HG03432 (cell line): ENCODE measurements around the gene GAS2.
A peak's percentile ranks its signal among the peaks of the same experiment; 100 is the strongest.

Experiments used
- ATAC-seq: cut with Tn5 transposase; IDR thresholded peaks from one replicate; pipeline ENCODE4 v1.9.1; 2021; ENCODE audit warnings: mild to moderate bottlenecking, moderate library complexity; ENCODE audit not compliant: unreplicated experiment

Gene GAS2

DNA sequence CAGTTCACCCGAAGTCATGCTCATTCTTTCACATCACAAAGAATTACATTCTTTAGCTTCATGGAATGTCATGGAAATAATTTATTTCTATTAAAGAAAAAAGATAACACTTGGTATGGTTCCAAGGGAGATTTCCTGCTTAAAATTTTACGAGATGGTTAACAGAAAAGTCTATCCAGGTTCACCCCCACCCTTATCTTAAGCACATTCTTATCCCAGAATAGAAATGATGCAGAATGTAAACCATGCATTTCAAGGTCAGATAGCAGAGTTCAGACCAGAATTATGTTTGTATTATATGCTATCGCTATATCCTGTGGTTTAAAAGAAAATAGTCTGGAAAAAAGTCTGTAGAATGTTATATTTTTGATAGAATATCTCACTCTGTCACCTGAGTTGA lies 58.7 kb downstream of the GAS2 start:
- ATAC-seq = no peak

DNA sequence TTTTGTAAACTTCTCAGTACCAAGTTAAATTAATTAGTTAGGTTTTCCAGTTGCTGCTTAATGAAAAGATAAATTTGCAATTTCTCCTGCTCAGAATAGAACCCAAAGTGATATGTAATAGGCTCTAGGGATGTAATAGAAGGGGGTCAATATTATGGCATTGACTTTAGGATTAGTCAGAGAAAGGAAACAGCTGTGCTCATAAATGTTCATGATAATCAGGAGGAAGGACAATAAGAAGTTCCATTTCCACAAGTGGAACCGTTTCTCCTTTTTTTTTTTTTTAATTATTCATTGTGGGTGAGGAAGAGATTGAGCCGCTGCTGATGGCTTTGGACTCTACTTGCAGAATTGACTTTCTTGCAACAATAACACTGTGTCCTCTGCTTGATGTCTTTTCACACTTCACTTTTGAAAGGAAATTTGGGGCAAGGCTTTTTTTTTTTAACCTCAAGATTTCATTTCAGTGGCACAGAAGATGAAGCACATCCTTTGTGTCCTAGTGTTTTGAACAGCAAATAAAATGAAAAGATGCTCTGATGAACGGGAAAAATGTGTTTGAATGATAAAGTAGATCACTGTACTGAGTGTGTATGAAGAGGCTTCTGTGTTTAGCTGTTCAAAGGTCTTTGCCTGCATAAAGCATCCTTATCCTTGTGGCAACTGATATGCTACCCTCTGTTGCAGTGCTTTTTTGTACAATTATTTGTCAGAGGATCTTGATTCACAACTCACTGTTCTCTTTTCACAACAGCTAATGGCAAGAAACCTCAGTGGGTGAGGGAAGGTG lies 62.4 kb downstream of the GAS2 start:
- ATAC-seq = no peak

DNA sequence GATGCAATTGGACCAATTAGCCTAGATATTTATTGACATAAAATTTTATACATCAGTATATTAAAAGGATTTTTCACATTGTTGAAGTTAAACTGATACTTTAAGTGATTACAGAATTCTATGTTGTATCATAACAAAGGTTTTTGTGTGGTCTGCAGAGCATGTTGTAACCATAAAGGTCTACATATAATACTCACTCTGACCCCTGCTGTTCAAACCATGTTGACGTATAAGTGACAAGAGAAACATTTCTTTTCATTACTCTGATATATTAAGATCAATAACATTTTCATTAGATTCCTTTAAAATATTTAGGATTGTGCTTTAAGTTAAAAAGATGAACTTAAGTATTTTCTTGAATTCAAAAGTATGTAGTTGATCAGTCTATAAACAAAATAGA lies 63.9 kb downstream of the GAS2 start:
- peak; percentile 71 for ATAC-seq

DNA sequence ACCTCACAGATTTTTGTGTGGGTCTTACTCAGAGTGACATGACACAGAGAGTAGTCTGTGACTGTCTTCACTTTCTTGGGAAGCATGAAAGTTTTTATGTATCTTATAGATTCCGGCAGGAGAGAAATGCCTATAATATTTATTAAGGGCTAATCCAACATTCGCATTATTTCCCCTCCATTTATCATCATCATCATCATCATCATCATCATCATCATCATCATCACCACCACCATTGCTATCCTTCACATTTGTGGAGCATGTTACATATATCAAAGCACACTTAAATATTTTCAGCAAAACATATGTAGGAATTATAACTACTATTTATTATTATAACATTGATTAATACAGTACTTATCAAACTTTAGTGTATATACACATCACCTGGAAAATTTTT lies 66.2 kb downstream of the GAS2 start:
- no peak for ATAC-seq

DNA sequence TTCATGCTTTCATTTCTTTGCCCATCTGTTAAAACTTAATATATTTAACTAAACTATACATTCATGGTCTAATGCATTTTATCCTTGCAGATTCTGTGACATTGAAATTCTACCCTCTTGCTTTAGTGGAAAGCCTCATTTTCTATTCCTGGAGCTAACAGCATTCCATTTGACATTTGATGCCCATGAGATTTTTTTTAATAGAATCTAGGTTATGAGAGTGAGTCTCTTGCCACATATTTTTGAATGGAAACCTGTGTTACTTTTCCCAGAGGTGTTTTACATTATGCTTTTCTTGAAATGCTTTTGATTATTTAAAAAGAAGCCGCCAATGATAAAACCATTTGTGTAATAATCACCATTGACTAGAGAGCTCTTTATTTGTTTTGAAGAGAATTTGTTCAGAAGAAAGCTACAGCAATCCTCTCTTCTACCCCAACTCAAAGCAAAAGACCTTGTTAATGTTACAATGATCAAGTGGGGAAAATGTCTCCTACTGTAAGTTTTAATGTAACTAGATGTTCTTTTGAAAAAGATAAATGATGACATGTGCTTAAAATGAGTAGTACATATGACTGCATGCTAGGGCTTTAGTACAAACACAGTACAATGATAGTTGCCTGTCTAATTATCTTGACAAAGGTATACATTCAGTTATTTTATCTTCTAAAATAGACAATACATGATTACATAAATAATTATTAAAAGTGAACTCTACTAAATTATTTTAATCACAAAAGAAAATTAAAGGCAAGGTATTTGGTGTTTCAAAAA lies 67.3 kb downstream of the GAS2 start:
- no peak for ATAC-seq

DNA sequence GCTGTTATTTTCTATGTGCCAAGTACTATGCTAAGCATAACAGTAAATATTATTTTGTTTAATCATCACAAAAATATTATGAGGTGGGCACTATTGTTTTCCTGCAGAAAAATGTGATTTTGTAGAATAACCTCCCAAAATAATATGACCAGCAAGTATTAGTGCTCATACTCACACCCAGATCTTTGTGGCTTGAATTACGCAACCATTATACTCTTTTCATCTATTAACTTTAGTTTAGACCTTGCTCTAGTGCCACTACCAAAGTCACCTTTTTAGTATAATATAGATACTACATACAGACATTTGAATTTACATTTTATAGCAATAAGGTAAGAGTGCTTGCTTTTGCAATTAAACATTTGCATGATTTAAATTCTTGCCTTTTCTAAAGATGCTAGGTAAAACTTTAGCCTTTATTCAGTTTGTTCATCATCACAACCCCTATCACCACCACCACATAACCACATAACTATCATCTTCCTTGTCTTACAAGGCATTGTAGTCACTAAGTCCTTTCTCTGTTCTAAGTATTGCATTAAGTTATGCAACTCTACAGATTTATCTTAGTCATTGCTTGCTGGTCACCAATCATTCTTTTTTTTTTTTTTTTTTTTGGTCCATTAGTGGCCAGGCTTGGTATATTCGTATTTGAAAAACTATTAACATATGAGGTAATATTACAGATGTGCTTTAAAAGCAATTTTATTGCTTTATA lies 68.4 kb downstream of the GAS2 start:
- no peak for ATAC-seq

DNA sequence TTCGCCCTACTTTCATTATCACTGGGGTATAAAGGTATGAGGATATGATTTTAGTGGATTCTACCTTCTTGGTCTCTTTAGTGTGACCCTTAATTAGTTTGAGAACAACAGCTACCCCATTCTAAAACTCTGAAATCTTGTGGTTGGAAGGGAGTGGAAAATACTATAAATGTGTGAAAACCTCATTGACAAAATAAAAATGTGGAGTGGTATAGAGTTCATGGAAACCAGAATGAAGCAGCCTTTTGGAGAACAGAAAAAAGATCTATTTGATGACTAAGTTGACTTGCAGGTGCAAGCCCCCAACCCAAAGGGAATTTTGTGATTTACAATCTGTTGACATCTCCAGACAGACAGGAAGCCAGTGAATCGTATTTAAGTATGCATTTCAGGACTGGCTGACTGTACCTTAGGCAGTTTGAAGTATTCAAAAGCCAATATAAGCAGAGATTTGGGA lies 75.8 kb downstream of the GAS2 start:
- ATAC-seq = no peak

DNA sequence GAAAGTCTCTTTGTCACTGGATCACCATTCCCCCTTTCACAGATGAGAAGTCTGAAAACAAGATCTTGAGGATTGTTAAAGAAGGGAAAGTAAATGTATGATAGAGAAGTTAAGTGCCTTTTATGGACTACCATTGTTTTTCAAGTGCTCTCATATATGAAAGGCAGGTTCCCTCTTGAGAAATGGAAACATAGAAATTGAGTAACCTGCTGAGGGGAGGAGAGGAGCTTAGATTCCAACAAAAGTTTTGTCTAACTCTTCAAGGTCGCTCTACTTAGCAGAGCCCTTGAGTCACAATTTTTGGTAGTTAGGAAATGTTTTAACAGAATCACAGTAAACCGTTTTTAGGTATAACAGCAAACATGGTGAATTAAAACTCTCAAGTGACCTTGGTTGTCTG lies 83.1 kb downstream of the GAS2 start:
- ATAC-seq = no peak

DNA sequence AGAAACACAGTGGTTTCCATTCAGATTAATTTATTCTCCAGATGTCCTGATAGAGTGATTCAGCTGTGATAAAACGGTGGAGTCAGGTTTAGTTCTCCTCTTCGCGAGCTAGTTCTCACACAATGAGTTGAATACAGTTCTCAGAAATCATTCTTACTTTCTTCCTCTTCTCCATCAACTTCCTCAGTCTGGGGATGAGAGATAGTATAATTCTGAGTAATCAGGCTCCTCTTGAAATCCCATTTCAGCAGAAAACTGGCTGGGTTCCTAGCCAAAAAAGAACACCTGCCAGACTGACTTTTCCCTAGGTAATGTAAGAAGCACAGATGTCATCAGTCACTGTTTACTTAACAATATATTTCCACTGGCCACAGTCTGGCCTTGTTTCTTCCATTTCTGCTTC lies 86.5 kb downstream of the GAS2 start:
- ATAC-seq = peak; percentile 57

DNA sequence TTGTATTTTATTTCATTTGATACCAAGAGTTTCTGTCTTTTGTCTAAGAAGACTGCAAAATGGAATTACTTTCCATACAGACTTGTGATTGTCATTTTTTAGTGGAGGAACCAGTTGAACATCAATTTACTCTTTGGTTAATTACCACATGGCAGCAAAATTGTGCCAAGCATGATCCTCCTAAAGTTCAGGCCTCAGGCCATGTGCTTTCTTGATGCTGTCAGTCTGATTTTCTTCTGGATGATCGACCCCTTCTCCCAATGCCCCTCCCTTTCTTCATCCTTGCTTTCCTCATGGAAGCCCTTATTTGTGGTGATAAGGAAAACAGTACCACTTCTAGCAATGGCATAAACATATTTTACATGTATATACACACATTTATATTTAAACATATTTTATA lies 87.0 kb downstream of the GAS2 start:
- no peak for ATAC-seq

DNA sequence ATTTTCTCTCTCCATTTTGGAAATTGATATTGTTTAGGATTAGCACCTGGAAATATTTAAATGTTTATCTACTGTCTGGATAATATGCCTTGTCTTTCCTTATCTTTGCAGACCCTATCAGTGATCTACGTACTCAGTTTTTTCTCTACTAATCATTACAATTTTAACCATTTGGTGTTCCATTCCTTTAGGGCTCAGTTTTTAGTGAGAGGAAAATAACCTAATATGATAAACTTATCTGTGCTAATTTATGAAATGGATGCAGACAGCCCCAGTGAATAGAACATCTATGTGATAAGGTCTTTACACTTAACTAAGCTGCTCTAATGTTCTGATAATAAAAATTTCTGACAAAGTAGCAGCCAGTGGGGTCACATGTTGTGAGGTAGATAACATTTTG lies 94.7 kb downstream of the GAS2 start:
- no peak for ATAC-seq

DNA sequence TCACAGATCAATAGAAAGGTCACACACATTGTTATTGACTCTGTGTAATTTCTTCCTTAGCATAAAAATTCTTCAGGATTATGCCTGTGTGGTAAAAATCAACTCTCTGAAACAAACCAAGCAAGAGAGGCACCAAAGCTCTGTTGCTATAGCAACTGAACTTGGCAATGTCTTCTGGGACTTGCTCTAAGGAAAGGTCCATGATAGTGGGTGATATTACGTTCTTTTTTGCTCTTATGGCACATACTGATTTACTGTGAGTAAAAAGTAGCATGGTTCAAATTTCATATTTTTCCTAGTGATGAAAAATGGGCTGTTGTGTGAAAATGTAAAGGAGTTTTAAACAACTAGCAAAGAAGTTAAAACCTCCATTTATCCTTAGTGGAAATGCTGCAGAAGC lies 96.8 kb downstream of the GAS2 start:
- ATAC-seq = no peak

DNA sequence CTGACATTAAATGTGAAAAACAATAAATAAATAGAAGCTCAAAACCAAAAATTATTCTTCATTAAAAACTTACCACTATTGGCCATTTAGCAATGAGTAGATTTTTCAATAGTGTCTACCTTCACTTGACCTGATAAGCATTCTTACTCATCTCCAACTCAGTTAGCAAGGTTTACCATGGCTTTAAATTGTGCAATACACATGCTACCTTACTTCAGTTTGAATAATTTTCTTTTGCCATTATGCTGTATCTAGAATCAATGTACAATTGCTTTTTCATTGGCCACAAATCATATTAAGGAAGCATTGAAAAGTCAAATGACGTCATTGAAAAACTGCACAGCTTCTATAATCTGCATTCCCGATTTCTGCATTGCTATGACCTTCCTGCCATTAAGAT lies 98.3 kb downstream of the GAS2 start:
- ATAC-seq = no peak

DNA sequence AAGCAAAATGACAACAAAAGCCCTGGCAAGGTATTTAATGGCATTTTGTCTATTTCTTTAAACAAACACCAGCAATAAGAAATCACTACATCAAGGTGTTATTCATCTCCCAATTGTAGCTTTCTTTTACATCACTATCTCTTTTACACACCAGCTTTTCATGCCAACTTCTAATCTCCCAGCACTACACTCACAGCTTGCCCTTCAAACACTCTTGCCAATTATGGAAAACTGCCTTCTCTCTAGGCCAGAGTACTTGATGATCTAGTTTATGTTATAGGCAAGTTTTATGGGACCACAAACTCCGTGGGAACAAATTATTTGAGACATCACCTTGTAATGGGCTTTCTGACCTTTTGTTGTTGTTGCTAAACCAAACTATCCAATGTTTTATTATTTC lies 101.9 kb downstream of the GAS2 start:
- no peak for ATAC-seq

DNA sequence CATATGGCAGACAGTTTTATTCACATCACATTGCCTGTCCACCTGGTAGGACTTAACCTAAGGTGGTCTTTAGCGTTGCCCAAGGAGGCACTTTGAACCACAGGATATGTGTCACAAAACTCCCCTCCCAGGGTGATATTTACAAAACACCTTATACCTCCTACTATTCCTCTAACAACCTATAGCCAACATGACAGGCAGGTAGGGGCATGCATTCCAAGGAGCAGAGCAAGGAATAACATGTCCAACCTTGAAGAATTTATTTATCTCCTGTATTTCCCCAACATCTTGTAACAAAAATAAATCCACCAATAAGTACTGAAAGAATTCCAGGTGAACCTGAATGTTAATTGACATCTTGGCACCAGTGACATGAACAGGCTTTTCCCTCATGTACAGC lies 102.7 kb downstream of the GAS2 start:
- no peak for ATAC-seq

DNA sequence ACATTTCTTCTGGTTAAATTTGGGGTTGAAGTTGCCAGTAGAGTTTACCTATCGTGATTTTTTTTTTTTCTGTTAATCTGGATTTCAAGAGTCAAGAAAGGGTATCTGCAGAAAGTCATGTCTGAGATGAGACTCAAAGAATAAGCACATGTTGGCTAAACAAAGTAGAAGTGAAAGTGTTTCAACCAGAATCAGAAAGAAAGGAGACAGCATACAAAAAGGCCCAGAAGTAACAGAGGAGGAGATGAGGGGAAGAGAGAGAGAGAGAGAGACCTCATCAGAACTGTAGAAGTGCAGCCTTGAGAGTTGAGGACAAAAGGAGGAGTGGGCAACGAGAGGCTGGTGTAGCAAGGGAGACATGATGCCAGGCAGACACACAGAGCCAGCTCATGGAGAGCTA lies 108.3 kb downstream of the GAS2 start:
- peak; percentile 72 for ATAC-seq

DNA sequence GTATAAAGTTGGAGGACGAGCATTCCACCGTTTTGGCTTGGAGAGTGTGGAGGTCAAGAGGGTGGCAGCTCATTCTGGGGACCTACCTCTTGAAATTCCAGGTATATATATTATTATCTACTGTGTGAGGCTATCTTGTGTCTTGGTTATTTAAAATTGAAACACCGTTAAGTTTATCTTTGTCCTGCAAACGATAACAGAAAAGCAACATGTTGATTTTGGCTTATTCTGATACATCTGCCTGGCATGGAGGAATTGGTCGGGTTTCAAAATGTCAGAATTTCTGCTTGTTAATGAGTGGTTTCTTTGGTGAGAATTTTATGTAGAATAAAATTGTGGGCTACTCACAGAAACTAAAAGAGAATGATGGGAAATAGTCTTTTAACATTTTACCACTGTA lies 108.8 kb downstream of the GAS2 start:
- ATAC-seq = no peak

DNA sequence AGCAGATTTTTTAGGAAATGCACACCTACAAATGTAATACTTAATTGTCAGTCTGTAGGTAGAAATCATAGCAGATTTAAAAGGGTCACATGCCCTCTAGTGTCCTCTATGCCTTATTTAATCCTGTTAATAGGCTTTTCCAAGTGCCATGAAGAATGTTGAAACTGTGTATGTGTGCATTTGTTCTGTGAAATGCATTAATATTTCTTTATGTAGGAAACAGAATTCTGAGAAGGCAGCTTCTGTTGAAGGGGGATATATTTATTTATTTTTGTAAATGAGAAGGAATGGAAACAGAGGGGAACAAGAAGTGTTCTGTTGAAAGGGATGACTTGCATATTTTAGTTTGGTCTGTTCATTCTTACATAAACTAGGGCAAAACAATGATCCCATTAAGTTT lies 112.2 kb downstream of the GAS2 start:
- ATAC-seq = no peak

DNA sequence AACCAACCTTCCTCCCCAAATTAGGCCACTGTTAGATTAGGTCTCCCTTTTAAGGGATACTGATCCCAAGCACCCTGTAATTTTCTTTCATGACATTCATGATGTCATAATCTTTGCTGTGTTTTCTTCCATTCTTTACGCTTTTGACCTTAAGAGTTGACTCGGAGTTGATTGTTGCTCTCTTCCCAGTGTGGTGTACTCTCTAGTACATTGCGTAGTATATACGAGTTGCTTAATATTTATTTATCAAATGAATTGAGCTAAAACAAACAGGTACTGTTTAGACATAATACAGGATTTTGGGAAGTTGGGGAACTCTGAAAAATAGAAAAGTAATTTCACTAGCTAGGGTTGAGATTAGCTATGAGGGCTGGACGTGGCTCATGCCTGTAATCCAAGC lies 113.4 kb downstream of the GAS2 start:
- no peak for ATAC-seq

DNA sequence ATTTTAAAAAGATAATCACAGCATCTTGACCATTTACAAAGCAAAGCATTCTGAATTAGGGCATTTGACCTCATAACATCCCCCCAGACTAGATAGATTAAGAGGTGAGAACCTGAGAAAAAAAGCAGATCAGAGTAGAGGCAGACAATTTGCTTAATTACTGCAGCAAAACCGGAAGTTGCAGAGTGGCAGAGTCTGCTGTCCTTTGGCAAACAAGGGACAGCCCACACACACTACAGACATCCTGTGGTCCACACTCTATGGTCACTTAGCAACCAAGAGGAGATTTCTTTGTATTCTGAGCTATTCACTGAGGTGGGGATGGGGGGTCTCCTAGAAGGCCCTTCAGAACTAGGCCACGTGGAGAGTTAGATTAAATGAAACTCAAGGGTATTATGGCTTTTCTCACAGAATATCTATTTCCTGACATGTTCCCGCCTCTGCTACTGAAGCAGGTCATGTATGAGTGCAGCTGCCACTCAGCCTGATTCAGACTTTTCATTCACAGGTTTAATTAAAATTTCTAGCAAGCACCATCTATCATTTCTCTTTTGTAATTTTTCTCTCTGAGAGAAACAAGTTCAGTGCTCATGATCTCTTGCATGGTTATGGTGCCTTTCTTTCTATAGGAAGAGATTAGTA lies 114.7 kb downstream of the GAS2 start:
- ATAC-seq = peak; percentile 85

DNA sequence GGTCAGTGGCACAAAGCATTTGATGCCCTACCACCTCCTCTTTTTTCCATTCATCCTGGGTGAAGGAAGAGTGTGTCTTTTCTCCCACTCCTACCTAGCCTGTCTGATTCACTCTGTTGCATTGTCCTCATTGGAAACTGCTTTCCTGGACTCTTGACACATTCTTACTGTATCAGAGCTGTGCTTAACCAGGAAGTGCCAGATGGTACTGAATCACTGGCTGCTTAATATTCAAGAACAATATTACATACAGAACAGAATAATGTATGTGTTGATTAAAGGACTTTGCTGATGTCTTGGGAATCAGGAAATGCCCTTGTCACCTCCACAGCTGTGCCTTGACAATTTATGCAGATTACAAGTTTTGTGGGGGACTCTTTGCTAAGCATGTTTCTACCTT lies 118.8 kb downstream of the GAS2 start:
- no peak for ATAC-seq
